ENCODE data around the gene METTL23. TPM values are rescaled to one million over a fixed set of nuclear protein-coding genes. Genes with fewer than 3 reads are reported as not detected.
"Not testable (repeated sequence)": the region's sequence is repeated elsewhere in the genome, so short reads cannot be mapped to it uniquely, and the experiment has no call there.

Gene METTL23
- total RNA-seq, 2 experiments from 2014 or later: 30.7 to 30.9 TPM

- POLR2A ChIA-PET: interaction anchor here (4.4 kb wide), 1 partner anchor 13 kb away, joined by 38 read pairs; no protein-coding TSS in a partner anchor
- DNase-seq (no peak), ATAC-seq (no peak)
- H3K36me3 Mint-ChIP-seq (ENCODE audit: low read depth): peaks cover 25% of the 10 kb centered on the region
- CTCF ChIA-PET: interaction anchor here (1.4 to 3.1 kb wide), 2 partner anchors 13 to 26 kb away, joined by 3 to 13 read pairs; no protein-coding TSS in a partner anchor
- intact Hi-C loops (cut with micrococcal nuclease): no loop called here
- TF ChIP-seq CTCF (IDR thresholded peaks at IDR 0.05): no peak
- no peaks in the 10 kb centered on the region for H3K9me3 Mint-ChIP-seq
- no peak overlapping the region for H3K4me3 Mint-ChIP-seq
- no peak overlapping the region for H3K27ac Mint-ChIP-seq
- H3K27me3 Mint-ChIP-seq: no peaks in the 10 kb centered on the region
- peaks cover 23% of the 10 kb centered on the region for H3K4me1 Mint-ChIP-seq (ENCODE audit: low read depth)
Observed at GRCh38 chr17:76740329-76741118, 13.9 kb downstream of the METTL23 start.

GRCh38 chr17:76742958-76743357 is 16.3 kb downstream of the METTL23 start:
- H3K27ac Mint-ChIP-seq: no peak overlapping the region
- no peak for TF ChIP-seq CTCF (IDR thresholded peaks at IDR 0.05)
- H3K9me3 Mint-ChIP-seq: no peaks in the 10 kb centered on the region
- ATAC-seq: no peak
- ChIA-PET POLR2A (interaction anchor here (0.5 to 2.4 kb wide), 5 partner anchors 8 to 29 kb away, joined by 3 to 11 read pairs (median 5); no protein-coding TSS in a partner anchor), CTCF (interaction anchor here (0.7 to 1.4 kb wide), 2 partner anchors 28 to 29 kb away, joined by 3 to 5 read pairs; no protein-coding TSS in a partner anchor)
- H3K36me3 Mint-ChIP-seq (ENCODE audit: low read depth): peaks cover 23% of the 10 kb centered on the region
- DNase-seq: no peak
- H3K4me1 Mint-ChIP-seq (ENCODE audit: low read depth): peaks cover 27% of the 10 kb centered on the region
- H3K27me3 Mint-ChIP-seq: no peaks in the 10 kb centered on the region
- intact Hi-C loops (cut with micrococcal nuclease): no loop called here
- H3K4me3 Mint-ChIP-seq: no peak overlapping the region

- ChIA-PET CTCF (no interaction called here), POLR2A (interaction anchor here (0.9 to 2.4 kb wide), 2 partner anchors 10 to 21 kb away, joined by 3 to 7 read pairs; no protein-coding TSS in a partner anchor)
- Mint-ChIP-seq H3K36me3 (ENCODE audit: low read depth) (peaks cover 24% of the 10 kb centered on the region), H3K4me1 (ENCODE audit: low read depth) (peaks cover 12% of the 10 kb centered on the region), H3K4me3 (no peak overlapping the region), H3K27me3 (no peaks in the 10 kb centered on the region), H3K27ac (no peak overlapping the region), H3K9me3 (no peaks in the 10 kb centered on the region)
- ATAC-seq (no peak), DNase-seq (no peak)
- TF ChIP-seq CTCF (IDR thresholded peaks at IDR 0.05): no peak
- intact Hi-C loops (cut with micrococcal nuclease): no loop called here
Observed at GRCh38 chr17:76744747-76745146, 18.1 kb downstream of the METTL23 start.

- H3K4me1 Mint-ChIP-seq (ENCODE audit: low read depth); H3K27ac Mint-ChIP-seq; DNase-seq; H3K9me3 Mint-ChIP-seq; H3K27me3 Mint-ChIP-seq; H3K4me3 Mint-ChIP-seq; intact Hi-C loops (cut with micrococcal nuclease): not testable (repeated sequence)
- ATAC-seq: peak; percentile 34
- peaks cover 27% of the 10 kb centered on the region for H3K36me3 Mint-ChIP-seq (ENCODE audit: low read depth)
- CTCF ChIA-PET: interaction anchor here (1.2 kb wide), 1 partner anchor 33 kb away, joined by 7 read pairs; no protein-coding TSS in a partner anchor
- POLR2A ChIA-PET: interaction anchor here (0.6 to 3.0 kb wide), 3 partner anchors 8 to 14 kb away, joined by 3 to 11 read pairs (median 6); partner anchors contain the start of genes MFSD11 and SRSF2
Observed at GRCh38 chr17:76745785-76746184, 19.1 kb downstream of the METTL23 start.

- H3K4me3 Mint-ChIP-seq: no peak overlapping the region
- no peaks in the 10 kb centered on the region for H3K27me3 Mint-ChIP-seq
- ChIA-PET CTCF (no interaction called here), POLR2A (interaction anchor here (0.7 to 3.0 kb wide), 3 partner anchors 11 to 376 kb away, joined by 3 to 11 read pairs (median 4); partner anchors contain the start of gene SRSF2)
- ATAC-seq: no peak
- intact Hi-C loops (cut with micrococcal nuclease): no loop called here
- H3K4me1 Mint-ChIP-seq (ENCODE audit: low read depth): peaks cover 13% of the 10 kb centered on the region
- no peak for DNase-seq
- H3K9me3 Mint-ChIP-seq: no peaks in the 10 kb centered on the region
- TF ChIP-seq CTCF (IDR thresholded peaks at IDR 0.05): no peak
- no peak overlapping the region for H3K27ac Mint-ChIP-seq
- peaks cover 23% of the 10 kb centered on the region for H3K36me3 Mint-ChIP-seq (ENCODE audit: low read depth)
Observed at GRCh38 chr17:76747716-76748363, 21.2 kb downstream of the METTL23 start.
